H9 (cell line): ENCODE measurements around the gene RNF220. TPM values are rescaled to one million over a fixed set of nuclear protein-coding genes. Genes with fewer than 3 reads are reported as not detected.

Source experiments
- DNase-seq: peaks from one replicate; pipeline ENCODE4 v3.0.0-alpha.2; 2017
- H2AFZ ChIP-seq: one replicate; pipeline ENCODE4 v1.6.1; 2013; ENCODE audit warnings: mild to moderate bottlenecking, low read length, control low read depth, moderate library complexity
- H2AK5ac ChIP-seq: 2 replicates; pipeline ENCODE4 v1.6.1; 2013; ENCODE audit warnings: low read length, control low read depth, mixed read lengths; ENCODE audit not compliant: insufficient read length
- H2BK120ac ChIP-seq: one replicate; pipeline ENCODE4 v1.6.1; 2013; ENCODE audit warnings: low read depth, mild to moderate bottlenecking, low read length, control low read depth, inconsistent platforms; ENCODE audit not compliant: poor library complexity, severe bottlenecking
- H2BK12ac ChIP-seq: 2 replicates; pipeline ENCODE4 v1.6.1; 2013; ENCODE audit warnings: low read length, control low read depth, mixed read lengths, low read depth; ENCODE audit not compliant: insufficient read length
- H2BK15ac ChIP-seq: 2 replicates; pipeline ENCODE4 v1.6.1; 2013; ENCODE audit warnings: low read depth, low read length, control low read depth
- H2BK20ac ChIP-seq: one replicate; pipeline ENCODE4 v1.6.1; 2013; ENCODE audit warnings: low read depth, mild to moderate bottlenecking, low read length, control low read depth, inconsistent platforms; ENCODE audit not compliant: poor library complexity, severe bottlenecking
- H2BK5ac ChIP-seq: 2 replicates; pipeline ENCODE4 v1.6.1; 2013; ENCODE audit warnings: low read length, control low read depth, mixed read lengths; ENCODE audit not compliant: insufficient read length
- H3K14ac ChIP-seq: 2 replicates; pipeline ENCODE4 v1.6.1; 2013; ENCODE audit warnings: low read length, control low read depth; ENCODE audit not compliant: insufficient read depth
- H3K18ac ChIP-seq: 2 replicates; pipeline ENCODE4 v1.6.1; 2013; ENCODE audit warnings: low read depth, mild to moderate bottlenecking, mixed read lengths, low read length, control low read depth; ENCODE audit not compliant: insufficient read length
- H3K23ac ChIP-seq: 2 replicates; pipeline ENCODE4 v1.6.1; 2013; ENCODE audit warnings: low read length, control low read depth, mixed read lengths, low read depth; ENCODE audit not compliant: insufficient read length
- H3K23me2 ChIP-seq: 2 replicates; pipeline ENCODE4 v1.6.1; 2013; ENCODE audit warnings: low read depth, mild to moderate bottlenecking, mixed read lengths, low read length, control low read depth; ENCODE audit not compliant: insufficient read length, poor library complexity, severe bottlenecking
- H3K27ac ChIP-seq: 2 replicates; pipeline ENCODE4 v1.5.1; 2013; ENCODE audit warnings: low read length, control low read depth, mixed read lengths, low read depth; ENCODE audit not compliant: insufficient read length
- H3K27me3 ChIP-seq: 2 replicates; pipeline ENCODE4 v1.6.1; 2013; ENCODE audit warnings: low read length, control low read depth, inconsistent platforms; ENCODE audit not compliant: insufficient read depth
- H3K4ac ChIP-seq: 2 replicates; pipeline ENCODE4 v1.6.1; 2013; ENCODE audit warnings: low read depth, mild to moderate bottlenecking, control low read depth, inconsistent platforms, low read length, moderate library complexity
- H3K4me1 ChIP-seq: 2 replicates; pipeline ENCODE4 v1.6.1; 2013; ENCODE audit warnings: low read length, control low read depth, inconsistent platforms; ENCODE audit not compliant: insufficient read depth
- H3K4me2 ChIP-seq: 2 replicates; pipeline ENCODE4 v1.6.1; 2013; ENCODE audit warnings: low read length, control low read depth, mixed read lengths; ENCODE audit not compliant: insufficient read length, insufficient read depth
- H3K56ac ChIP-seq: 2 replicates; pipeline ENCODE4 v1.6.1; 2013; ENCODE audit warnings: low read depth, mild to moderate bottlenecking, mixed read lengths, low read length, control low read depth; ENCODE audit not compliant: insufficient read length
- H3K79me1 ChIP-seq: 2 replicates; pipeline ENCODE4 v1.6.1; 2013; ENCODE audit warnings: low read depth, mild to moderate bottlenecking, moderate library complexity, low read length, control low read depth, inconsistent platforms; ENCODE audit not compliant: insufficient read depth, poor library complexity, severe bottlenecking
- H3K79me2 ChIP-seq: 2 replicates; pipeline ENCODE4 v1.6.1; 2013; ENCODE audit warnings: low read length, control low read depth, inconsistent platforms; ENCODE audit not compliant: insufficient read depth
- H3K9ac ChIP-seq: 2 replicates; pipeline ENCODE4 v1.6.1; 2013; ENCODE audit warnings: low read length, control low read depth, mixed read lengths; ENCODE audit not compliant: insufficient read length; ENCODE audit errors: extremely low read depth
- H3K9me3 ChIP-seq: one replicate; pipeline ENCODE4 v1.6.1; 2013; ENCODE audit warnings: low read depth, low read length, inconsistent platforms; ENCODE audit not compliant: control insufficient read depth
- H3T11ph ChIP-seq: one replicate; pipeline ENCODE4 v1.6.1; 2013; ENCODE audit warnings: mild to moderate bottlenecking, low read length, control low read depth, inconsistent platforms
- H4K20me1 ChIP-seq: one replicate; pipeline ENCODE4 v1.6.1; 2013; ENCODE audit not compliant: control insufficient read depth, insufficient read length, insufficient read depth
- H4K5ac ChIP-seq: 2 replicates; pipeline ENCODE4 v1.6.1; 2013; ENCODE audit warnings: low read depth, mild to moderate bottlenecking, mixed read lengths, low read length, control low read depth; ENCODE audit not compliant: insufficient read length
- H4K8ac ChIP-seq: replicated peaks from 2 replicates; pipeline ENCODE4 v1.6.1; 2013; ENCODE audit warnings: low read length, control low read depth, mixed read lengths, low read depth; ENCODE audit not compliant: insufficient read length
- H4K91ac ChIP-seq: 2 replicates; pipeline ENCODE4 v1.6.1; 2013; ENCODE audit warnings: low read depth, mild to moderate bottlenecking, moderate library complexity, mixed read lengths, low read length, control low read depth; ENCODE audit not compliant: insufficient read length
- H3K27ac Mint-ChIP-seq, 3 experiments: 2 replicates in 2 of 3; 3 replicates in 1 of 3; pipeline ENCODE4 v1.8.0; 2020 to 2021; ENCODE audit warnings: mixed read lengths in 3 of 3, mild to moderate bottlenecking in 1 of 3, moderate library complexity in 1 of 3
- H3K27me3 Mint-ChIP-seq: 2 replicates; pipeline ENCODE4 v1.8.0; 2021; ENCODE audit warnings: low read depth, mild to moderate bottlenecking, moderate library complexity, mixed read lengths
- H3K36me3 Mint-ChIP-seq, 3 experiments: 2 replicates in 2 of 3; 3 replicates in 1 of 3; pipeline ENCODE4 v1.8.0; 2020 to 2021; ENCODE audit warnings: low read depth in 3 of 3, mixed read lengths in 3 of 3; ENCODE audit not compliant: insufficient read depth in 1 of 3
- H3K4me1 Mint-ChIP-seq, 2 experiments: 2 replicates each; pipeline ENCODE4 v1.8.0; 2020; ENCODE audit warnings: mixed read lengths in 2 of 2
- H3K4me3 Mint-ChIP-seq, 2 experiments: 2 replicates in 1 of 2; 3 replicates in 1 of 2; pipeline ENCODE4 v1.8.0; 2020 to 2021; ENCODE audit warnings: mild to moderate bottlenecking in 2 of 2, mixed read lengths in 2 of 2, moderate library complexity in 1 of 2
- H3K9me3 Mint-ChIP-seq, 2 experiments: 2 replicates in 1 of 2; 3 replicates in 1 of 2; pipeline ENCODE4 v1.8.0; 2020; ENCODE audit warnings: mild to moderate bottlenecking in 2 of 2, mixed read lengths in 2 of 2, moderate library complexity in 1 of 2
- CTCF ChIP-seq: fragments of 200-600 bp; sonication (generic); conservative IDR thresholded peaks from 3 replicates; pipeline ENCODE4 v1.8.0; 2021; ENCODE audit warnings: antibody characterized with exemption, mild to moderate bottlenecking
- WGBS: extraction: QIAGEN DNeasy Blood & Tissue Kit; methylation state at CpG from one replicate; pipeline ENCODE4 v1.1.7; 2013; ENCODE audit warnings: missing lambda C conversion rate, low lambda C conversion rate, mixed read lengths; ENCODE audit not compliant: insufficient read length; ENCODE audit errors: extremely low coverage; 5-methylcytosine and 5-hydroxymethylcytosine counted together
- total RNA-seq: library from RNA; stranded (reverse); gene quantifications from 2 replicates; pipeline ENCODE4 v1.2.1, GENCODE V29; 2021

The RNF220 gene
- total RNA-seq, 1 experiment from 2014 or later, result 109 TPM

GRCh38 chr1:44408212-44408582 lies 3.1 kb downstream of the RNF220 start:
- H3K4me1 ChIP-seq, result no peaks in the 10 kb centered on the region; the same call in 1 of the 2 replicates
- H3K4me2 ChIP-seq, result peak overlapping the region; percentile 83
- H2BK120ac ChIP-seq, result no peak overlapping the region
- no peak overlapping the region for H2AFZ ChIP-seq
- H3K23ac ChIP-seq, result no peak overlapping the region
- no peak overlapping the region for H2BK12ac ChIP-seq
- no peak overlapping the region for H3K27ac ChIP-seq
- peaks cover 2 to 7% (median 6%) of the 10 kb centered on the region in 3 experiments; a peak in 4 of 7 replicates for H3K36me3 Mint-ChIP-seq
- no peaks in the 10 kb centered on the region for H3K79me2 ChIP-seq
- WGBS, result no CpG with 5 or more reads among the region's 19 CpGs
- H3K9ac ChIP-seq, result no peak overlapping the region
- peaks cover 9 to 15% of the 10 kb centered on the region in 2 experiments for H3K4me1 Mint-ChIP-seq
- H4K8ac ChIP-seq, result no peak overlapping the region
- no peak overlapping the region for H3T11ph ChIP-seq
- H2AK5ac ChIP-seq, result no peak overlapping the region
- no peak overlapping the region for H3K14ac ChIP-seq
- H3K4ac ChIP-seq, result no peak overlapping the region
- no peak overlapping the region for H2BK5ac ChIP-seq
- H3K27me3 ChIP-seq, result peaks cover 32% of the 10 kb centered on the region; the same call in 1 of the 2 replicates
- peak overlapping the region; percentile 44 to 84 for H3K4me3 Mint-ChIP-seq
- H4K20me1 ChIP-seq, result no peaks in the 10 kb centered on the region
- H2BK20ac ChIP-seq, result no peak overlapping the region
- H3K9me3 ChIP-seq, result no peaks in the 10 kb centered on the region
- no peak overlapping the region for H3K56ac ChIP-seq
- H3K27me3 Mint-ChIP-seq, result peaks cover 37% of the 10 kb centered on the region
- H3K9me3 Mint-ChIP-seq, result no peaks in the 10 kb centered on the region
- H3K27ac Mint-ChIP-seq, result no peak overlapping the region
- H4K91ac ChIP-seq, result no peak overlapping the region
- no peak overlapping the region for H4K5ac ChIP-seq
- no peaks in the 10 kb centered on the region for H3K79me1 ChIP-seq
- DNase-seq, result no peak
- TF ChIP-seq CTCF, result no peak
- no peak overlapping the region for H2BK15ac ChIP-seq
- H3K23me2 ChIP-seq, result peaks cover 29% of the 10 kb centered on the region
- H3K18ac ChIP-seq, result no peak overlapping the region
